ENCODE data around the gene MLLT3. TPM values are rescaled to one million over a fixed set of nuclear protein-coding genes. Genes with fewer than 3 reads are reported as not detected.

MLLT3 gene
- total and polyA plus RNA-seq, 2 donors (not counting 3 experiments of a cell fraction or from before 2014, with no cell fraction given), result 6.1 to 10.0 TPM

GRCh38 chr9:20610591-20610990 is 11.7 kb downstream of the MLLT3 start:
- ChIA-PET CTCF (interaction anchor here (0.6 to 2.2 kb wide), 6 partner anchors 9 to 502 kb away, joined by 3 to 11 read pairs (median 3); no protein-coding TSS in a partner anchor), POLR2A (no interaction called here)
- no peaks in the 10 kb centered on the region for H3K79me2 ChIP-seq (ENCODE audit: control insufficient read depth, insufficient read depth, low read length)
- H3K27ac ChIP-seq (ENCODE audit: insufficient read depth, low read depth, low read length), result no peak overlapping the region
- no peaks in the 10 kb centered on the region for H3K27me3 ChIP-seq (ENCODE audit: control insufficient read depth in 2 of 2, insufficient read depth in 2 of 2, low read length in 2 of 2)
- dilution Hi-C loops (cut with MboI; ENCODE audit: extremely low pct_ligation_motif_present, low sequenced_read_pairs) (no loop called here), intact Hi-C loops (cut with micrococcal nuclease) (no loop called here)
- H3K9ac ChIP-seq (replicated peaks; ENCODE audit: extremely low read depth, insufficient read depth, low read length), result no peak overlapping the region
- H4K20me1 ChIP-seq (replicated peaks; ENCODE audit: control insufficient read depth, extremely low read depth, insufficient read depth, low read length), result no peaks in the 10 kb centered on the region
- no TSS peak for BruUV-seq (replicated peaks)
- H3K4me2 ChIP-seq (ENCODE audit: insufficient read depth, low read length), result no peak overlapping the region
- H2AFZ ChIP-seq (ENCODE audit: low read depth, low read length), result no peak overlapping the region
- H3K4me3 ChIP-seq (replicated peaks in 1 of 3; ENCODE audit: insufficient read depth in 1 of 3, low read depth in 1 of 3, low read length in 3 of 3), result no peak overlapping the region
- no peaks in the 10 kb centered on the region for H3K9me1 ChIP-seq (replicated peaks; ENCODE audit: control insufficient read depth, extremely low read depth, insufficient read depth, low read length)
- TF ChIP-seq POLR2A (IDR thresholded peaks at IDR 0.05; ENCODE audit: low read depth, low read length) (no peak), CTCF (IDR thresholded peaks at IDR 0.05; ENCODE audit: extremely low read depth in 1 of 2, insufficient read depth in 1 of 2, low read depth in 1 of 2, low read length in 2 of 2) (no peak), GATA2 (IDR thresholded peaks at IDR 0.05; ENCODE audit: insufficient read depth, insufficient read length, low read depth, low read length) (no peak), FOS (IDR thresholded peaks at IDR 0.05; ENCODE audit: borderline replicate concordance, insufficient read depth, low read length) (no peak)
- TF ChIP-seq, protein P1, sequence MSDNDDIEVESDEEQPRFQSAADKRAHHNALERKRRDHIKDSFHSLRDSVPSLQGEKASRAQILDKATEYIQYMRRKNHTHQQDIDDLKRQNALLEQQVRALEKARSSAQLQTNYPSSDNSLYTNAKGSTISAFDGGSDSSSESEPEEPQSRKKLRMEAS (IDR thresholded peaks at IDR 0.05; ENCODE audit: insufficient read depth, insufficient read length), result no peak
- H3K36me3 ChIP-seq (ENCODE audit: control insufficient read depth in 2 of 2, extremely low read depth in 1 of 2, insufficient read depth in 2 of 2, low read length in 2 of 2), result no peaks in the 10 kb centered on the region
- peaks cover 13% of the 10 kb centered on the region for H3K4me1 ChIP-seq (ENCODE audit: control insufficient read depth, extremely low read depth, insufficient read depth, low read length)
- DNase-seq (ENCODE audit: low read depth, low spot score), result no peak
- no peaks in the 10 kb centered on the region for H3K9me3 ChIP-seq (replicated peaks; ENCODE audit: control insufficient read depth, insufficient read depth, low read length)
- no peak for FAIRE-seq

GRCh38 chr9:20608582-20608981 is 13.7 kb downstream of the MLLT3 start:
- intact Hi-C loops (cut with micrococcal nuclease), result no loop called here
- BruUV-seq (replicated peaks), result no TSS peak
- Histone ChIP-seq H3K4me3 (replicated peaks in 1 of 3; ENCODE audit: insufficient read depth in 1 of 3, low read depth in 1 of 3, low read length in 3 of 3) (no peak overlapping the region), H2AFZ (ENCODE audit: low read depth, low read length) (no peak overlapping the region), H3K9me3 (replicated peaks; ENCODE audit: control insufficient read depth, insufficient read depth, low read length) (no peaks in the 10 kb centered on the region), H3K27me3 (ENCODE audit: control insufficient read depth in 2 of 2, insufficient read depth in 2 of 2, low read length in 2 of 2) (no peaks in the 10 kb centered on the region), H3K27ac (ENCODE audit: insufficient read depth, low read depth, low read length) (no peak overlapping the region), H3K36me3 (ENCODE audit: control insufficient read depth in 2 of 2, extremely low read depth in 1 of 2, insufficient read depth in 2 of 2, low read length in 2 of 2) (no peaks in the 10 kb centered on the region), H3K9ac (replicated peaks; ENCODE audit: extremely low read depth, insufficient read depth, low read length) (no peak overlapping the region), H4K20me1 (replicated peaks; ENCODE audit: control insufficient read depth, extremely low read depth, insufficient read depth, low read length) (no peaks in the 10 kb centered on the region), H3K4me2 (ENCODE audit: insufficient read depth, low read length) (no peak overlapping the region), H3K9me1 (replicated peaks; ENCODE audit: control insufficient read depth, extremely low read depth, insufficient read depth, low read length) (no peaks in the 10 kb centered on the region), H3K4me1 (ENCODE audit: control insufficient read depth, extremely low read depth, insufficient read depth, low read length) (peaks cover 13% of the 10 kb centered on the region), H3K79me2 (ENCODE audit: control insufficient read depth, insufficient read depth, low read length) (no peaks in the 10 kb centered on the region)
- CTCF ChIA-PET, result interaction anchor here (0.7 to 2.2 kb wide), 3 partner anchors 10 to 56 kb away, joined by 3 to 11 read pairs (median 5); no protein-coding TSS in a partner anchor
- DNase-seq (ENCODE audit: low read depth, low spot score), result no peak
- POLR2A ChIA-PET, result no interaction called here
- dilution Hi-C loops (cut with MboI; ENCODE audit: extremely low pct_ligation_motif_present, low sequenced_read_pairs), result no loop called here
- TF ChIP-seq POLR2A (IDR thresholded peaks at IDR 0.05; ENCODE audit: low read depth, low read length), result no peak
- TF ChIP-seq, protein P1 (IDR thresholded peaks at IDR 0.05; ENCODE audit: insufficient read depth, insufficient read length), result no peak
- no peak for TF ChIP-seq GATA2 (IDR thresholded peaks at IDR 0.05; ENCODE audit: insufficient read depth, insufficient read length, low read depth, low read length)
- no peak for TF ChIP-seq CTCF (IDR thresholded peaks at IDR 0.05; ENCODE audit: extremely low read depth in 1 of 2, insufficient read depth in 1 of 2, low read depth in 1 of 2, low read length in 2 of 2)
- TF ChIP-seq FOS (IDR thresholded peaks at IDR 0.05; ENCODE audit: borderline replicate concordance, insufficient read depth, low read length), result no peak
- TF ChIP-seq POLR2AphosphoS5 (IDR thresholded peaks at IDR 0.05; ENCODE audit: insufficient read depth, low read depth, low read length), result no peak
- no peak for TF ChIP-seq EZH2 (IDR thresholded peaks at IDR 0.05; ENCODE audit: borderline replicate concordance, low read depth, low read length, severe bottlenecking)
- FAIRE-seq, result no peak

Data from endothelial cell of umbilical vein (primary cell).